Esophagus squamous epithelium (tissue), 5 donors: ENCODE data around the gene MESD. TPM values are rescaled to one million over a fixed set of nuclear protein-coding genes. Genes with fewer than 3 reads are reported as not detected.
A peak's percentile ranks its signal among the peaks of the same experiment; 100 is the strongest.

Experiments used
- DNase-seq: peaks from one replicate; lab custom pipeline; 2025; lab: John Stamatoyannopoulos, UW
- H3K27ac ChIP-seq, 4 donors: fragments of 200-600 bp; sonication (generic); one replicate each; pipeline ENCODE4 v1.5.1; 2016 to 2019; ENCODE audit warnings: mild to moderate bottlenecking in 1 of 4
- H3K27me3 ChIP-seq, 4 donors: fragments of 200-600 bp; sonication (generic); 1 replicate in 3 of 4; 2 replicates in 1 of 4; pipeline versions ENCODE4 v1.5.1 to v1.6.0; 2017 to 2021; ENCODE audit warnings: antibody characterized with exemption in 1 of 4
- H3K36me3 ChIP-seq, 3 donors: fragments of 200-600 bp; sonication (generic); one replicate each; pipeline ENCODE4 v1.5.1; 2016 to 2019
- H3K4me1 ChIP-seq, 3 donors: fragments of 200-600 bp; sonication (generic); one replicate each; pipeline ENCODE4 v1.5.1; 2017 to 2019
- H3K4me3 ChIP-seq, 4 donors: fragments of 200-600 bp; sonication (generic); 1 replicate in 3 of 4; 2 replicates in 1 of 4; pipeline ENCODE4 v1.5.1; 2016 to 2019; ENCODE audit warnings: mild to moderate bottlenecking in 2 of 4, moderate library complexity in 1 of 4
- H3K9me3 ChIP-seq, 3 donors: fragments of 200-600 bp; sonication (generic); one replicate each; pipeline ENCODE4 v1.5.1; 2016 to 2019
- POLR2A ChIP-seq, 4 donors: fragments of 450-650 bp; IDR thresholded peaks; one replicate each; pipeline ENCODE4 v1.6.1; 2017; ENCODE audit warnings: antibody characterized with exemption in 4 of 4, mild to moderate bottlenecking in 4 of 4, moderate library complexity in 3 of 4
- WGBS, 2 donors: methylation state at CpG; one replicate each; pipeline ENCODE4 v1.1.5; 2018; 5-methylcytosine and 5-hydroxymethylcytosine counted together
- intact Hi-C: fragments of 100-400 bp; cut with DNase I; formaldehyde crosslinking; loops from one replicate; pipeline ENCODE4 v1.15.0; 2022
- total RNA-seq, 4 donors: library from RNA; depleted of rRNA; stranded (reverse); fragments of >200 nt; gene quantifications; one replicate each; pipeline ENCODE4 v1.1.0, GENCODE V29; 2016
- TF ChIP-seq, protein P1 (sequence below), 6 experiments: fragments of 450-650 bp in 4 of 6; fragments of 200-600 bp in 2 of 6; sonication (generic) in 2 of 6; IDR thresholded peaks; one replicate each; pipeline ENCODE4 v1.5.1; 2016 to 2019; ENCODE audit warnings: antibody characterized with exemption in 6 of 6, mild to moderate bottlenecking in 4 of 6, moderate library complexity in 4 of 6
- donor health status: DM: yes; HTN: yes; CAD: no.

MESD gene
- total RNA-seq, result 10 to 100 TPM; 13.8 to 25.4 (median 19.1) TPM

DNA sequence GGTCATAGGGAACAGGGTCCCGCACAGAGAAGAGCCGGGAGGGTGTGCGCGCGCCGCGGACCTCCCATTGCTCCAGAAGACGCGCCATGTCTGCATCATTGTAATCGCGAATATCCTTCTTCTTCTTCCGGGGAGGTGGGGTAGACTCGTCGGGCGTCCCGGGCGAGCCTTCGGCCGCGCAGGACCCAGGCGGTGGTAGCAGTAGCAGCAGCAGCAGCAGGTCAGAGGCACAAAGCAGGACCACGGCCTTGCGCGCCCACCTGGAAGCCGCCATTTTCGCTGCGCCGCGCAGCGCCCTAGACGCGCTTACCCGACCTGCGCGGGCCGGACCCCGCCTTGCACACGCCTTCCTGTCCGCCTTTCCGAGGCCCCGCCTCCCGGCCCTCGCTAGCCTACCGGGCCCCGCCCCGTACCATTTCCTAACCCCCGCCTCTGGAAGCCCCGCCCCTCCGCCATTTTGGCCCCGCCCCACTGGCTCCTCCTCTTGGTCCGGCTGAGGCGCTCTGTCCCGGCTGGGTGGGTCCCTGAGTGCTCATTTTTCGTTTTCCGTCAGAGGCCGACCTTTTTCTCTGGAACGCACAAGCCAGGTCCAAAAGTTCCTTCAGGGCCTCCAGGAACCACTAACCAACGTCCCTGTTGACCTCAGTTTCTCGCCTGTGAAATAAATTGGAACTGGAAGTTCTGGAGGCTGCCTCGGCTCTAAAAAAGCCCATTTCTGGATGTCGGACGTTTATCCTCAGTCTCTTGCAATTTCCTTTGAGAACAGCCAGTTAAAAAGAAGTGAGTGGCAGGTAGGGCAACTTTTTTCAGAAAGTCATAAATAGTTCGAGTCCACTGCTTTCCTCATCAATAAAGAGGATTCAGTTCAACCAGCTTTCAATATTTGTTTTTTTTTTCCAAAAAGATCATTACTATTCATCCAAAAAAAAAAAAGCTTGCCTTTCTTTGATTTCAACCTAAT is at the start of gene MESD:
Gene MESD, minus strand, starts transcription at position 302 of the 961 bp plus-strand sequence. Its CDS starts 28 bp downstream, at position 274.
- H3K9me3 ChIP-seq, result no peaks in the 10 kb centered on the region
- WGBS, 2 donors, result 0 to 2% methylated on average over 10 to 37 of the region's 63 CpGs
- H3K27me3 ChIP-seq, result no peaks in the 10 kb centered on the region
- H3K4me3 ChIP-seq, result peak within 1 kb of the TSS; percentile 62 to 91 (median 76)
- intact Hi-C loops, result no loop called here
- H3K36me3 ChIP-seq, result peaks cover 0 to 6% (median 0%) of the 10 kb centered on the region in 3 donors
- H3K4me1 ChIP-seq, result peaks cover 24 to 71% (median 41%) of the 10 kb centered on the region in 3 donors
- TF ChIP-seq, protein P1, sequence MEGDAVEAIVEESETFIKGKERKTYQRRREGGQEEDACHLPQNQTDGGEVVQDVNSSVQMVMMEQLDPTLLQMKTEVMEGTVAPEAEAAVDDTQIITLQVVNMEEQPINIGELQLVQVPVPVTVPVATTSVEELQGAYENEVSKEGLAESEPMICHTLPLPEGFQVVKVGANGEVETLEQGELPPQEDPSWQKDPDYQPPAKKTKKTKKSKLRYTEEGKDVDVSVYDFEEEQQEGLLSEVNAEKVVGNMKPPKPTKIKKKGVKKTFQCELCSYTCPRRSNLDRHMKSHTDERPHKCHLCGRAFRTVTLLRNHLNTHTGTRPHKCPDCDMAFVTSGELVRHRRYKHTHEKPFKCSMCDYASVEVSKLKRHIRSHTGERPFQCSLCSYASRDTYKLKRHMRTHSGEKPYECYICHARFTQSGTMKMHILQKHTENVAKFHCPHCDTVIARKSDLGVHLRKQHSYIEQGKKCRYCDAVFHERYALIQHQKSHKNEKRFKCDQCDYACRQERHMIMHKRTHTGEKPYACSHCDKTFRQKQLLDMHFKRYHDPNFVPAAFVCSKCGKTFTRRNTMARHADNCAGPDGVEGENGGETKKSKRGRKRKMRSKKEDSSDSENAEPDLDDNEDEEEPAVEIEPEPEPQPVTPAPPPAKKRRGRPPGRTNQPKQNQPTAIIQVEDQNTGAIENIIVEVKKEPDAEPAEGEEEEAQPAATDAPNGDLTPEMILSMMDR (IDR thresholded peaks at IDR 0.05), result no peak
- peak in 3 of 4 donors; percentile 81 to 94 (median 86) for TF ChIP-seq POLR2A (IDR thresholded peaks at IDR 0.05)
- peak within 1 kb of the TSS; percentile 91 to 95 (median 92) for H3K27ac ChIP-seq
- DNase-seq, result peak; percentile 90

DNA sequence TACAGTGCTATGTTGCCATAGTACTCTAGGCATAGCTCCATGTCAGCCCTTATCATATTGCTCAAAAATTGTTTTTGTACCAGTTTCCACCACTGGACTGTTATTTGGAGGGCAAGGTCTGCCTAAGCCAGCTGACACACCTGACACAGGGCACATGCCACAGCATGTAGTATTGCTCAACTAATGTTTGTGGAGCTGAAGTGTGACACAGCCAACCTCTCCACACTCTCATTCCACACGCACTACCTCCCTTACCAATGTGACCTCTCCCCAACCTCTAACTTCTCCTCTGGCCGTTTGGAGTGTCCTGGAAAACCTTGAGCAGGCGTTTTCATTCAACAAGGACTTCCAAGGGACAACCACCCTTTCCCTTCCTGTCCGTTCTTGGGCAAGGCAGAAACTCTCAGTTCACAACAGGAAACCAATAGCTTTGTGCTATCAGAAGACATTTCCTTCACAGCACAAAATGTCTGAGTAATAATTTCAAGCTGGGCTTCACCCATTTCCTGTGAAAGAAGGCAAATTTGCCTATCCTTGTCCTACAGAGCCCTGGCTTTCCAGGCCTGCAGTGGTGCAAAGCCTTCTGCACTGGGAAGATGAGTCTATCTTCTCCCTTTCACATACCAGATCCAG is 49.5 kb upstream of the MESD start:
- Histone ChIP-seq H3K27ac (peak overlapping the region; percentile 9 to 56 (median 48)), H3K27me3 (no peaks in the 10 kb centered on the region), H3K36me3 (no peaks in the 10 kb centered on the region), H3K4me3 (no peak overlapping the region), H3K4me1 (peaks cover 5 to 21% (median 14%) of the 10 kb centered on the region in 3 donors), H3K9me3 (no peaks in the 10 kb centered on the region)
- TF ChIP-seq, protein P1 (IDR thresholded peaks at IDR 0.05), result peak in 1 of 6 experiments; percentile 24
- TF ChIP-seq POLR2A (IDR thresholded peaks at IDR 0.05), result no peak
- intact Hi-C loops, result no loop called here
- WGBS, 2 donors, result 12 to 13% methylated on average over 3 to 4 of the region's 4 CpGs
- DNase-seq, result no peak

DNA sequence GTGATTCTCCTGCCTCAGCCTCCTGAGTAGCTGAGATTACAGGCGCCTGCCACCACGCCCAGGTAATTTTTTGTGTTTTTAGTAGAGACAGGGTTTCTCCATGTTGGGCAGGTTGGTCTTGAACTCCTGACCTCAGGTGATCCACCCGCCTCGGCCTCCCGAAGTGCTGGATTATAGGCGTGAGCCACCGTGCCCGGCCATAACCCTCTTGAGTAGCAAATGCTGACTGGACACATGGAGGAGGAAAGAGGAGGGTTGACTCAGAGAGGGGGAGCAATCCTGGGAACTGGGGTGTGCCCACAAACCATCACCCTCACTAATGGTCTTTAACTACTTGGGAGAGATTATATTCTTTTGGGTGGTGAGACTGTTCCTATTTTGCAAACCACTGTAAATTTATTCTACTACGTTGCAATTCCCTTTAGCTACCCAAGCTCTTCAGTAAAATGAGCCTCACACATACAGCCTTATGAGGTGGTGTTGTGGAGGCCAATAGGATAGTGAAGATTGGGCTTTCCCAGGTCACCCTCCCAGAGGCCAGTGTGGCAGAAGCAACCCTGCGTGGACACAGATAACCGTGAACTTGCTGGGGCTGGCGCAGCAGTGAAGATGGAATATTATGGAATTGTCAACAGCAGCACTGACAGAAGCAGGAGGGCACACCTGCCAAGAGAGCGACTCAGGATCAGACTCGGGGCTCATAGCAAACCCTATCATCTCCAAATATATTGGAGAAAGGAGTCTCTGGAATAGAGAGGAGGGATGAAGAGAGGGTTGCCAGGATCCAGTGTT is 48.5 kb upstream of the MESD start:
- no peaks in the 10 kb centered on the region for H3K27me3 ChIP-seq
- DNase-seq, result no peak
- H3K27ac ChIP-seq, result peak overlapping the region in 3 of 4 donors; percentile 9 to 56 (median 51)
- intact Hi-C loops, result no loop called here
- no peaks in the 10 kb centered on the region for H3K36me3 ChIP-seq
- no peak overlapping the region for H3K4me3 ChIP-seq
- H3K9me3 ChIP-seq, result no peaks in the 10 kb centered on the region
- TF ChIP-seq POLR2A (IDR thresholded peaks at IDR 0.05), result no peak
- TF ChIP-seq, protein P1 (IDR thresholded peaks at IDR 0.05), result no peak
- WGBS, 2 donors, result 80 to 86% methylated on average over 6 to 8 of the region's 14 CpGs
- H3K4me1 ChIP-seq, result peaks cover 5 to 31% (median 16%) of the 10 kb centered on the region in 3 donors

DNA sequence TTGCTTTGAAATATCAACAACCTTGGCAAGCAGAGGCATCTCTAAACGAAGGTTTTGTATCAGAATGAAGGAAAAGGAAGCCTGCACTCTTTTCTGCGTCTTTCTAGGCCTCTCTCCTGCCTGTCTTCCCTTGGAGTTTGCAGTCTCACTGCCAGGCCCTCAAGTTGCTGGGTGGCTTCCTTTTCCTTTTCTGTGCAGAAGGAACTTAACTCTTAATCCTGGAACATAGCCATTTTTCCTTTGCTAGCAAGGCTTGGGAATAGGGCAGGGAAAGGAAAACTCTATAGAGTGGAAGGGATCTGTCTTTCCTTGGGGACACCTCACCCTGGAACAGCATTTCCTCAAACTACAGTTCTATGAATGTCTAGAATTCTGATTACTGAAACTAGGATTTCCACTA is 43.9 kb upstream of the MESD start:
- H3K9me3 ChIP-seq, result peaks cover 0 to 4% (median 0%) of the 10 kb centered on the region in 3 donors
- peak overlapping the region in 1 of 4 donors; percentile 11 for H3K27ac ChIP-seq
- WGBS, 2 donors, result 31 to 42% methylated on average over 2 of the region's 2 CpGs
- intact Hi-C loops, result no loop called here
- no peak for DNase-seq
- peaks cover 4 to 44% (median 20%) of the 10 kb centered on the region in 3 donors for H3K4me1 ChIP-seq
- TF ChIP-seq POLR2A (IDR thresholded peaks at IDR 0.05), result no peak
- TF ChIP-seq, protein P1 (IDR thresholded peaks at IDR 0.05), result no peak
- H3K36me3 ChIP-seq, result no peaks in the 10 kb centered on the region
- H3K27me3 ChIP-seq, result no peaks in the 10 kb centered on the region
- H3K4me3 ChIP-seq, result no peak overlapping the region
